A549 (cell line): ENCODE results near the gene C11orf91. TPM values are rescaled to one million over a fixed set of nuclear protein-coding genes. Genes with fewer than 3 reads are reported as not detected.

Experiments
- ATAC-seq, 2 experiments: fragments of 200-7000 bp in 1 of 2; fragments of >200 bp in 1 of 2; cut with Nextera tagmentation in 1 of 2; cut with Tn5 transposase in 1 of 2; 3 replicates each; pipeline versions ENCODE4 v1.8.0 to v1.9.1; 2018 to 2020; ENCODE audit warnings: mild to moderate bottlenecking in 1 of 2, moderate library complexity in 1 of 2
- CTCF ChIA-PET: fragments of 300-600 bp; sonication (Branson Sonifier 250); formaldehyde crosslinking; extraction: SDS; loops from one replicate; lab custom pipeline; 2021; ENCODE audit warnings: antibody characterized with exemption, inconsistent platforms; lab: Yijun Ruan, JAX
- POLR2A ChIA-PET: fragments of 350-600 bp; formaldehyde crosslinking; extraction: SDS; loops from one replicate; lab custom pipeline; 2021; ENCODE audit warnings: antibody characterized with exemption, inconsistent platforms; lab: Yijun Ruan, JAX
- DNase-seq, 2 experiments: peaks; one replicate each; pipeline versions ENCODE4 v3.0.0 to v3.0.0-alpha.2; 2011 to 2016; ENCODE audit warnings: low read depth in 1 of 2, low spot score in 1 of 2
- FAIRE-seq: peaks from 2 replicates; lab custom pipeline; 2011; peaks lifted over from hg19 to GRCh38; lab: Jason Lieb, UNC
- H3K27ac ChIP-seq, 2 experiments: fragments of >200 bp; sonication (Bioruptor Twin); formaldehyde crosslinking; 3 replicates each; pipeline ENCODE4 v1.5.1; 2016 to 2017
- H3K4me1 ChIP-seq: fragments of >200 bp; sonication (Bioruptor Twin); formaldehyde crosslinking; 3 replicates; pipeline ENCODE4 v1.6.1; 2016
- H3K4me2 ChIP-seq: fragments of >200 bp; sonication (Bioruptor Twin); formaldehyde crosslinking; 3 replicates; pipeline ENCODE4 v1.6.1; 2016
- H3K4me3 ChIP-seq: fragments of >200 bp; sonication (Bioruptor Twin); formaldehyde crosslinking; 3 replicates; pipeline ENCODE4 v1.5.1; 2016
- H3K9me3 ChIP-seq: fragments of >200 bp; sonication (Bioruptor Twin); formaldehyde crosslinking; 3 replicates; pipeline ENCODE4 v1.6.1; 2016
- ATOH8 ChIP-seq: fragments of 250-450 bp; sonication (Bioruptor Pico); IDR thresholded peaks from 2 replicates; pipeline ENCODE4 v1.5.0; 2020; ENCODE audit warnings: low read depth, mild to moderate bottlenecking, moderate library complexity
- BCL3 ChIP-seq: fragments of >200 bp; sonication (Bioruptor Twin); formaldehyde crosslinking; IDR thresholded peaks from 3 replicates; pipeline ENCODE4 v1.6.1; 2016
- CBX2 ChIP-seq: fragments of 200-600 bp; sonication (generic); IDR thresholded peaks from 2 replicates; pipeline ENCODE4 v1.6.1; 2016; ENCODE audit warnings: low read depth, mild to moderate bottlenecking, borderline replicate concordance
- CTCF ChIP-seq: fragments of >200 bp; sonication (Bioruptor Twin); formaldehyde crosslinking; IDR thresholded peaks from 3 replicates; pipeline ENCODE4 v1.5.1; 2016
- EHF ChIP-seq: fragments of 250-450 bp; sonication (Bioruptor Pico); IDR thresholded peaks from 2 replicates; pipeline ENCODE4 v1.5.0; 2020; ENCODE audit warnings: mild to moderate bottlenecking
- EHMT2 ChIP-seq: fragments of 200-600 bp; sonication (generic); IDR thresholded peaks from 2 replicates; pipeline ENCODE4 v1.6.1; 2016; ENCODE audit warnings: antibody characterized with exemption, low read depth, mild to moderate bottlenecking, moderate library complexity
- ELK1 ChIP-seq: fragments of 150-350 bp; IDR thresholded peaks from 2 replicates; pipeline ENCODE4 v1.6.1; 2014; ENCODE audit warnings: low read depth, mild to moderate bottlenecking, low read length
- ESRRA ChIP-seq: fragments of 150-350 bp; IDR thresholded peaks from 2 replicates; pipeline ENCODE4 v1.6.1; 2014; ENCODE audit warnings: mild to moderate bottlenecking, low read length, borderline replicate concordance
- FOSB ChIP-seq: fragments of 250-450 bp; sonication (Bioruptor Pico); IDR thresholded peaks from 2 replicates; pipeline ENCODE4 v1.5.0; 2020; ENCODE audit warnings: mild to moderate bottlenecking, moderate library complexity
- HDAC2 ChIP-seq: fragments of 200-600 bp; sonication (generic); IDR thresholded peaks from 2 replicates; pipeline ENCODE4 v1.6.1; 2016
- HEYL ChIP-seq: fragments of 250-450 bp; sonication (Bioruptor Pico); IDR thresholded peaks from 2 replicates; pipeline ENCODE4 v1.8.0; 2021; ENCODE audit warnings: mild to moderate bottlenecking, moderate library complexity
- HMGXB4 ChIP-seq: fragments of 250-450 bp; sonication (Bioruptor Pico); IDR thresholded peaks from 2 replicates; pipeline ENCODE4 v1.5.0; 2021; ENCODE audit warnings: mild to moderate bottlenecking, moderate library complexity, borderline replicate concordance
- HOXA7 ChIP-seq: fragments of 250-450 bp; sonication (Bioruptor Pico); IDR thresholded peaks from 2 replicates; pipeline ENCODE4 v1.5.0; 2020; ENCODE audit warnings: mild to moderate bottlenecking, moderate library complexity
- HOXB13 ChIP-seq: fragments of 250-450 bp; sonication (Bioruptor Pico); IDR thresholded peaks from 2 replicates; pipeline ENCODE4 v1.5.0; 2020; ENCODE audit warnings: low read depth, mild to moderate bottlenecking, moderate library complexity
- JUN ChIP-seq, 2 experiments: fragments of >200 bp; sonication (Bioruptor Twin); formaldehyde crosslinking; IDR thresholded peaks; 2 replicates in 1 of 2; 3 replicates in 1 of 2; pipeline ENCODE4 v1.6.1; 2016 to 2017
- JUNB ChIP-seq: fragments of >200 bp; sonication (Bioruptor Twin); formaldehyde crosslinking; IDR thresholded peaks from 2 replicates; pipeline ENCODE4 v1.6.1; 2016
- NFE2L2 ChIP-seq: fragments of 150-350 bp; conservative IDR thresholded peaks from 2 replicates; pipeline ENCODE4 v1.6.1; 2014; ENCODE audit warnings: low read length
- POLR2A ChIP-seq: IDR thresholded peaks from 2 replicates; pipeline ENCODE4 v1.6.1; 2012; ENCODE audit warnings: mild to moderate bottlenecking, low read length
- POLR2AphosphoS2 ChIP-seq: conservative IDR thresholded peaks from 2 replicates; pipeline ENCODE4 v1.6.1; 2012; ENCODE audit warnings: low read length, improper control_type of control experiment, inconsistent platforms
- RARB ChIP-seq: fragments of 250-450 bp; sonication (Bioruptor Pico); IDR thresholded peaks from 2 replicates; pipeline ENCODE4 v1.8.0; 2021; ENCODE audit warnings: mild to moderate bottlenecking, moderate library complexity
- RCOR1 ChIP-seq: fragments of 150-350 bp; IDR thresholded peaks from 2 replicates; pipeline ENCODE4 v1.6.1; 2014; ENCODE audit warnings: antibody characterized with exemption, low read length, low read depth
- RFX5 ChIP-seq: fragments of 450-650 bp; IDR thresholded peaks from 2 replicates; pipeline ENCODE4 v1.7.1; 2014; ENCODE audit warnings: antibody characterized with exemption, mild to moderate bottlenecking, moderate library complexity
- RNF2 ChIP-seq: fragments of 200-600 bp; sonication (generic); IDR thresholded peaks from 2 replicates; pipeline ENCODE4 v1.6.1; 2016; ENCODE audit warnings: low read depth, mild to moderate bottlenecking, antibody characterized with exemption, moderate library complexity, borderline replicate concordance
- SMC3 ChIP-seq: fragments of >200 bp; sonication (Bioruptor Twin); formaldehyde crosslinking; IDR thresholded peaks from 3 replicates; pipeline ENCODE4 v1.6.1; 2018; ENCODE audit warnings: inconsistent platforms
- TP53 ChIP-seq: fragments of 250-450 bp; sonication (Bioruptor Pico); IDR thresholded peaks from 2 replicates; pipeline ENCODE4 v1.5.0; 2021; ENCODE audit warnings: mild to moderate bottlenecking, moderate library complexity
- ZC3H11A ChIP-seq: fragments of 450-650 bp; IDR thresholded peaks from 2 replicates; pipeline ENCODE4 v1.6.1; 2014; ENCODE audit warnings: antibody characterized with exemption, mild to moderate bottlenecking
- ZFP36 ChIP-seq: fragments of 450-650 bp; IDR thresholded peaks from 2 replicates; pipeline ENCODE4 v1.6.1; 2014; ENCODE audit warnings: borderline replicate concordance; ENCODE audit not compliant: partially characterized antibody
- ZSCAN20 ChIP-seq: fragments of 250-450 bp; sonication (Bioruptor Pico); IDR thresholded peaks from 2 replicates; pipeline ENCODE4 v1.8.0; 2022; ENCODE audit warnings: mild to moderate bottlenecking, moderate library complexity
- WGBS: methylation state at CpG from one replicate; pipeline ENCODE4 v1.1.6; 2017; ENCODE audit errors: missing lambda C conversion rate; 5-methylcytosine and 5-hydroxymethylcytosine counted together
- polyA plus RNA-seq, 4 experiments: library from polyadenylated mRNA; depleted of rRNA in 3 of 4; stranded (reverse); fragments of >200 nt; fragmentation: RNase III in 1 of 4; extraction: RNeasy Plus Mini Kit Qiagen cat#74134 plus additional on column Dnase treatment in 1 of 4; gene quantifications; 2 replicates in 3 of 4; 3 replicates in 1 of 4; pipeline ENCODE4 v1.2.3, GENCODE V29; 2011 to 2017

Gene C11orf91
- polyA plus RNA-seq, 2 of the 4 experiments (the other 2 are of a cell fraction): 0.15 TPM; not detected in 1

- TF ChIP-seq ZFP36 (no peak), HDAC2 (no peak), HEYL (no peak), EHF (CRISPR knock-in tag) (no peak)
Observed at GRCh38 chr11:33700063-33700501, 544 bp downstream of the C11orf91 start (continued).

GRCh38 chr11:33699515-33700062, 1.0 kb downstream of the C11orf91 start:
- H3K9me3 ChIP-seq: no peaks in the 10 kb centered on the region
- FAIRE-seq (no peak), ATAC-seq (no peak), DNase-seq (no peak)
- peak overlapping the region; percentile 82 to 89; a peak in 5 of 6 replicates for H3K27ac ChIP-seq
- WGBS: 76% methylated on average over 10 of the region's 12 CpGs
- H3K4me3 ChIP-seq: no peak overlapping the region; the same call in 2 of the 3 replicates
- CTCF ChIA-PET: interaction anchor here (1.0 to 3.9 kb wide), 5 partner anchors 8 to 66 kb away, joined by 3 to 24 read pairs (median 3); no protein-coding TSS in a partner anchor
- H3K4me2 ChIP-seq: peak overlapping the region; percentile 86
- H3K4me1 ChIP-seq: peaks cover 54% of the 10 kb centered on the region
- POLR2A ChIA-PET: interaction anchor here (0.9 to 5.2 kb wide), 4 partner anchors 9 to 66 kb away, joined by 3 to 74 read pairs (median 20); partner anchors contain the start of gene CD59
- TF ChIP-seq JUNB (no peak), ESRRA (no peak), NFE2L2 (no peak), HOXA7 (CRISPR knock-in tag) (no peak), ATOH8 (no peak), BCL3 (no peak), RNF2 (no peak), EHF (CRISPR knock-in tag) (no peak), ZSCAN20 (CRISPR knock-in tag) (no peak), CTCF (no peak), FOSB (CRISPR knock-in tag) (no peak), HDAC2 (no peak), RARB (CRISPR knock-in tag) (no peak), RFX5 (no peak), EHMT2 (no peak), JUN (IDR thresholded peaks at IDR 0.05) (no peak)

GRCh38 chr11:33698921-33699320, 1.7 kb downstream of the C11orf91 start:
- 87% methylated on average over 5 of the region's 5 CpGs for WGBS
- DNase-seq (no peak), FAIRE-seq (no peak), ATAC-seq (no peak)
- no peak for TF ChIP-seq ATOH8
- TF ChIP-seq RCOR1: no peak
- TF ChIP-seq TP53 (CRISPR knock-in tag): no peak
- TF ChIP-seq EHMT2: no peak
- no peak for TF ChIP-seq ZC3H11A
- no peak for TF ChIP-seq SMC3
- no peak for TF ChIP-seq JUNB
- no peak for TF ChIP-seq POLR2AphosphoS2
- TF ChIP-seq HOXB13 (CRISPR knock-in tag): no peak
- no peak for TF ChIP-seq RNF2
- TF ChIP-seq CBX2: no peak
- TF ChIP-seq RARB (CRISPR knock-in tag): no peak
- no peak for TF ChIP-seq HMGXB4 (CRISPR knock-in tag)
- TF ChIP-seq ELK1: no peak
- TF ChIP-seq POLR2A: no peak
- Histone ChIP-seq H3K4me2 (no peak overlapping the region), H3K27ac (peak overlapping the region in 1 of 2 experiments; percentile 89; a peak in 2 of 6 replicates), H3K4me1 (peaks cover 53% of the 10 kb centered on the region), H3K4me3 (no peak overlapping the region), H3K9me3 (no peaks in the 10 kb centered on the region)
- ChIA-PET POLR2A (no interaction called here), CTCF (interaction anchor here (1.0 to 1.1 kb wide), 2 partner anchors 18 to 65 kb away, joined by 3 read pairs; no protein-coding TSS in a partner anchor)
